Measurements from ENCODE around the gene ATP9B.

Gene ATP9B

GRCh38 chr18:79385708-79386341 lies 316.6 kb downstream of the ATP9B start:
- peak; percentile 66 for DNase-seq

DNA sequence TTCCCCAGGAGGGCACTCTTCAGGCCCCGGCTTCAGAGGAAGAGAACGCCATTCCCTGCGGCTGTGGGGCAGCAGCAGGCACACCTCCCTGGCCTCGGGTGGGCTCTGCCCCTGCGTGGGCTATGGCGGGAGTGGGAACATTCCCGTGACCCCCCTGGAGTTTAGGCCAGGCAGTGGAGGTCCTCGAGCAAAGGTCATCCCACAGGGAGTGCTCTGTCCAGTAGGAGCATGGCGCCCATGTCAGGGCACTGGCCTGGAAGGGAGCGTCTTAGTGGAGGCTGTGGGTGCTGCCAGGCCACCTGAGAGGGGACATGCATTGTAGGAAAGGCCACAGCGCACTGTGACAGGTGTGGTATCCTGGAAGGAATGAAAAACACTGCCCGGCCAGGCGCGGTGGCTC lies 317.4 kb downstream of the ATP9B start:
- no peak for DNase-seq

DNA sequence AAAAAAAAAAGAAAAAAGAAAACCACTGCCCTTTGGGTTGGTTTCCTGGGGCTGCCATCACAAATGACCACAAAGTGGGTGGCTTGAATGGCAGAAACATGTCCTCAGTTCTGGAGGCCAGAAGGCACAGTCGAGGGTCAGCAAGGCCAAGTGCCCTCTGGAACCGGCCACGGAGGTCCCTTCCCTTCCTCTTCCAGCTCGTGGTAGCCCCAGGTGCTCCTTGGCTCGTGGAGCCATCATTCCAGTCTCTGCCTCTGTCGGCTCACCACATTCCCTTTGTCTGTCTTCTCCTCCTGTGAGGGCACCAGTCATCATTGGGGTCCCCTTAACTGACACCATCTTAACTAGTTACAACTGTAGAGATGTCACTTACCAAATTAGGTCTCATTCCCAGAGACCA lies 318.0 kb downstream of the ATP9B start:
- DNase-seq = no peak

DNA sequence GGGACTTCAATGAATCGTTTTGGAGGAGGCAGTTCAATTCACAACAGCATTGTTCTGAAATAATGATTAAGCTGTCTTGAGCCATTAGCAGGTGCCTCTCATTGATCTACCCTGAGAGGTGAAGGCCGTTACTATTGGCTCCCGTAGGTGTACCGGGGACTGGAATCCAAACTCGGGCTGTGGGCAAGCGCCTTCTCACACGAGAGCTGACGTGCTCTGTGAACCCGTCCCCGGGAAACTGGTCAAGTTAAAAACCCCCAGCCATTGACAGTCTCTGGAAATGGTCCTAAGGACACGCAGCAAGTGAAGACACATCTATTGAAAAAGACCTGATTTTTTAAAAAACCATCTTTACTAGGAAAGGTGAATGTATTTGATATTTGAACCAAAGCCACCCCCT lies 318.4 kb downstream of the ATP9B start:
- DNase-seq = no peak

DNA sequence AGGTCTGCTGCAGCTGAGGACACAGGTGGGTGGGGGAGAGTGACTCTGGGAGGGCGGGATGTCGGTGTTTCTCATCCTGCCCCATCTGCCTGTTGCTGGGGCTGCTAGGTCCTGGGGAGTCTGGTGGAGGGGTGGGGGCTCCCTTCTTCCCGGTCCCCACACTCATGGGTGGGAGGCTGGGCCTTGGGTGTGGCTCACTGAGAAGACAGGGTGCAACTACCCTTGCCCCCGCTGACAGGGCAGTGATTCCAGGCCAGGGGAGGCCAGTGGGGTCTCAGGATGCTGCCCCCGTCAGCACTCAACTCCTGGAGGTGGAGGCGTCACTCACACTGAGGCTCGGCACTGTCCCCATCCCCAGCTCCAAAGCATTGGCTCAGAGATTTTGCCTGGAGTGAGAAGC lies 318.8 kb downstream of the ATP9B start:
- DNase-seq = no peak

DNA sequence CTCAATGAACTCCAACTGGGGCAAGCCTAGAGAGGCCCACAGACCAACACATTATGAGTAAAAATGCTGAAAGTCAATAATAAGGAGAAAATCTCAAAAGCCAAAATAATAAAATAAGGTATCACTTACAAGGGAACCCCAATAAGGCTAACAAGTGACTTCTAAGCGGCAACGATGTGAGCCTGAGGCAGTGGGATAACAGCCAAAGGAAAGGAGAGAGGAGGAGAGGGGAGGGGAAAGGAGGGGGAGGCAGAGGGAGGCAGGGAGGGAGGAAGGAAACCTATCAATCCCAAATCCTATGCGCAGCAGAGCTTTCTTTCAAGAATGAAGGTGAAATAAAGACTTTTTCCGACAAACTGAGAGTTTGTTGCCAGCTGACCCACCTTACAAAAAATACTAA lies 320.5 kb downstream of the ATP9B start:
- DNase-seq = no peak

- DNase-seq = no peak
Measured at GRCh38 chr18:79392226-79392625, 323.0 kb downstream of the ATP9B start.

DNA sequence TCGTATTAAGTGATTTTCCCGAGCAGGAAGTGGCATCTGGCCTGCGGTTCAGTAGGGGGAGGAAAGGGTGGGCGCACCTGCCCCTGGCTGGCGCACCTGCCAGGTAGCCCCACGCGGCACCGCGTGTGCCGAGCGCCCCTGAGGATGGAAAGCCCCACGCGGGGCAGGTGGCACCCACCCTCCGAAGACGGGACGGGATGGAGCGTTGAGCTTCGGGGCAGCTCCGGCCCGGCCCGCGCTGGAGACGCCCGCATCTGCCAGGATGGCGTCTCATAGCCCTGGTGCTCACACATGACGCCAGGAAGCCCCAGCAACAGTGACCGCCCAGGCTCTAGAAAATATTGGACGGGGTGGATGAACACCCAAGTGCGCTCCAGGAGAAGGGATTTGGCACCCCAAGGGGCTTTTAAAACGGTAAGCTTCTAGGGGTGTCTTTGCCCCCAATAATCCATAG lies 324.0 kb downstream of the ATP9B start:
- DNase-seq = peak; percentile 29

DNA sequence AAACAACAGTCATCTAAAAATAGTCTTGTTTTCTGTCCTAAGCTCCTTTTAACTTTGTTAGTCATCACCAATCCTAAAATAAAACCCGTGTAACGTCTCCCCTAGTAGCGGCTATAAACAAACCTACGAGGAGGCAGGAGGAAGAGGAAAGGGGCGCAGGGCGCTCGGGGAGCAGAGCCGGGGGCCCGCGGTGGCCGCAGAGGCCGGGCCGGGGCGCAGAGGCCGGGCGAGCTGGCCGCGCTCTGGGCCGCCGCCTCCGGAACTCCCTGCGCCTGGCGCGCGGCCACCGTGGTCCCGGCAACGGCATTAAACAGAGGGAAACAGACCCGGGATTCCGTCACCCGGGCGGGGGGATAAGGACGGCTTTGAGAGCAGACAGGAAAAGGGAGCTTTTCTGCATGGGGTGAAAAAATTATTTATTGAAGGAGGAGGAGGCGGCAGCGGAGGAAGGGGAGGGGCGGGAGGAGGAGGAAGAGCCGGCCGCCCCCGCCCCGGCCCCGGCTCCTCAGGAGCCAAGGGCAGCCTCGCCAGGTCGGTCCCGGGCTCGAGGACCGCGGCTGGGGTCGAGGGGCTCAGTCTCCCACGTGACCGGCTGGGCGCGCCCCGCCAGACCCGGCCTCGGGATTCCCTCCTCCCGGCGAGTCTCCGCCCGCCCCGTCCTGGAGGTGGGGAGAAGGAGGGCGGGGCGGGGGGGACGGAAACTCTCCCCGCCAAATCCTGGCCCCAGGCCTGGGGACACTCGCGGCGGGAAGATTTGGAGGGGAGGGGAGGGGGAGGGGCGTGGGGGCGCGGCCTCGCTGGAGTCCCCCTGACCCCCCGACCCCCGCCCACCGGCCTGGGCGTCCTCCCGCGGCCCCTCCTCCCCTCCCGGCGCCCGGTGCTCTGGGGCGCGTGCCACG lies 324.7 kb downstream of the ATP9B start:
- DNase-seq = peak; percentile 25

DNA sequence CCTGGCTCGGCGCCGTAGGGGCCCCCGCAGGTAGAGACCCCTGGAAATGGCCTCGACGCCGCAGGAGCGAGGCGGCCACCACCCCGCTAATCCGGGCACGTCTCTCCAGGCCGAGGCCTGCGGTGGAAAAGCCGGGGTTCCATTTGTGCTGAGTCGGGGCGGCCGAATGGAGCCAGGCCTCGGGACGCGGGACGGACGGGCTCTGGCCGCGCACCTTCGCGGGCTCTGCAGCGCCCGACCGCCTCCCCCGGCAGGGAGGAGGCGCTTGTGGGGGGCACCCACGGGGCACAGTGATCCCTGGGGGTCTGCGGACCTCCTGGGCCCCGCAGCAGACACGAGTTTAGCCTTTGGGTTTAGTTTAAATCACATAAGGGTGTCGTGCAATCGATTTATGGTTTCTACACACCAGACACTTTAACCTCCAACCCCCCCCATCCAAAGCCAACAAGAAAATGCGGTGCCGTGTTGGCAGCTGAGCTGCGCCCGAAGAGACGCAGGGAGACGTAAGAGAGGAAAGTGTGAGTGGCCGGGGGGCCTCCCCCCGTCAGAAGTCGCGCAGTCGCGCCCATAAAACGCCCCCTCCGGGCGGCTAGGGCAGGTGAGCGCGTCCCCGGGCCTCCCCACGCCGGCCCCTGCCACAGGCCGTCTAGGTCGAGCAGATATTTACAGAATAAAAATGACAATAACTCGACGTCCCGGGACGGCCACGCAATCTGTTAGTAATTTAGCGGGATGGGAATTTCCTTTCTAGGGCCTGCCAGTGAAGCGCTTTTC lies 325.5 kb downstream of the ATP9B start:
- peak; percentile 11 for DNase-seq

DNA sequence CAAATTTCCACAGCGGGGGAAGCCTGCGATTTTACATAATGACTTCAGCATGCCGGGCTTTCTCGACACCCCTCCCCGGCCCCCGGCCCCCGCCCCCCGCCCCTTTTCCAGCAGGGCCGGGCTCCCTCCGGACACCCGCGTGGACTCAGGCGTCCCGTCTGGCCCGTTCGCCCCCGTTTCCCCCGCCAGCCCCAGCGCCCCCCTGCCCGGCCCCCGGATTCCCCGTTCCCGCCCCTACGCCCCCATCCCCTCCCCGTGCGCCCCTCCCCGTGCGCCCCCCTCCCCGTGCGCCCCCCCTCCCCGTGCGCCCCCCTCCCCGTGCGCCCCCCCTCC lies 326.1 kb downstream of the ATP9B start:
- DNase-seq = no peak

- peak; percentile 28 for DNase-seq
Measured at GRCh38 chr18:79395761-79396404, 326.7 kb downstream of the ATP9B start, which contains the start of gene NFATC1. Gene NFATC1, plus strand, starts transcription at chr18:79395930. Its CDS starts 295 bp downstream, at chr18:79396225.

DNA sequence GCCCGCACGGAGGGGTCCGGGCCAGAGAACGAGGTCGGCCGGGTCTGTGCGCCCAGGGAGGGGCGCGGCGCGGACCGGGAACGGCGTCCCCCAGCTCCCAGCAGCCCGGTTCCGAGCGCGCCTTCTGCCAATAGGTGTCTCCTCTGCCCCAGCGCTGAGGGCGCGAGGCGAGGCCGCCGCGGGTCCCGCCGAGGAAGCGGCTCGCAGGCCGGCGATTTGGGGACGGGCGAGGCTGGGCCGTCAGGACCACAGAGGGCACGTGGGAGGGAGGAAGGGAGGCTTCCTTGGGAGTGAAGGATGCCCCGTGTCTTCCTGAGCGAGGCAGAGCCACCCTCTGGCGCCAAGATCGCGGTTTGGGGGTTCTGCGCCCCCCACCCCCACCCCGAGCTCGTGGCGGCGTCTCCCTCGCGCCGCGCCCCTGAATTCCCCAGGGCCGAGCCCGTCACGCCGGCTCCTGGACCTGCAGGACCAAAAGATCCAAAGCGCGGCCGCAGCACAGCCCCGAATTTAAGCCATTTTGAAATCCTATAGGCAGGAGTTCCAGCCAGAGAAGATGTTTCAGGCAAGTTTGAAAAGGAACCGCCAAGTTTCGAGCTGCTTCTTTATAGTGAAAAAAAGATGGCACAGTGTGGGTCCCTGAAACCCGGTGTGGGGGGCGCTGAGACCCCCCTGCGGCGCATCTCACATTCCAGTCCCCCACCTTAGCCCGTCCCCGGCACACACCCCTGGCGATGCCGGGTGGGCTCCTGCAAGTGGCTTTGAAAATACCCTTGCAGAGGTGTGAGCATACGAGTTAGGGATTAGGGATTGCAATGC lies 327.4 kb downstream of the ATP9B start:
- no peak for DNase-seq

- DNase-seq = no peak
Measured at GRCh38 chr18:79397247-79397829, 328.1 kb downstream of the ATP9B start.

GRCh38 chr18:79397830-79398761 lies 328.9 kb downstream of the ATP9B start:
- no peak for DNase-seq

DNA sequence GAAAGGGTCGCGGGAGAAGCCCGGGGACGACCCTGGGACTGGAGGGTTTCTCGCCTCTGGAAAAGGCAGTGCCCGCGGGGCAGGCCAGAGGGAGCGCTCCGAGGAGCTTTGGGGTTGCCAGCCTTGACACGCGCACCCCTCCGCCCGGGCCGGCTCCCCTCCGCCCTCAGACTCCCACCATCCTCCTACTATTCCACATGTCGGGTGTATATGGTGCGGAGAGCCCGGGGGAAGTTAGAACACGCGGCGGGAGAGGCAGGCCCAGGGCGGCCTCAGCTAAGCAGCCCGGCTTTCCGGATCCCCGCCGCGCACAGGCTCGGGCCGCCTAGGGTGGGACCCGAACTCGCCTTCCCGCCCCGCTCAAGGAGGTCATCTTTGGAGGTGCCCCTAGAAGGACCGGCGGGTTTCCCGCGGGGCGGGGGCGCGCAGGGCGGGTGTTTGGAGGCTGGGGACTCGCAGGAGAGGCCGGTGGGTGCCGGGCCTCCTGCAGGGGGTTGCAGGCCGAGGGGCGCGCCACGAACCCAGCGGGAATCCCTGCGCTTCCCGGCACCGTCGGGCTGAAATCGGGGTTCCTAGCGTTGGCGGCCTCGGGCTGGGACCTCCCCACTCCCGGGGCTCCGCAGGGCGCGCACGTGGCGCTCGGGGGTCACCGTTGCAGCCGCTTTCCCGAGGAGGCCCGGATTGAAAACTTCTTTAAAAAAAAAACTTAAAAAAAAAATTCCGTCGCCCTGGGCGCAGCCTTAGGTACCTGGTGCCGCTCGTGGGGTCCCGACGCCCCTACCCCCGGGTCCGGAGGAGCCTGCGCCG lies 330.3 kb downstream of the ATP9B start:
- no peak for DNase-seq

GRCh38 chr18:79400091-79400590 lies 330.9 kb downstream of the ATP9B start:
- no peak for DNase-seq

GRCh38 chr18:79400591-79401381 lies 331.6 kb downstream of the ATP9B start:
- DNase-seq = no peak
